A549 (cell line): ENCODE data around the gene LRCOL1. TPM values are rescaled to one million over a fixed set of nuclear protein-coding genes. Genes with fewer than 3 reads are reported as not detected.

Experiments
- ATAC-seq, 2 experiments: fragments of 200-7000 bp in 1 of 2; fragments of >200 bp in 1 of 2; cut with Nextera tagmentation in 1 of 2; cut with Tn5 transposase in 1 of 2; 3 replicates each; pipeline versions ENCODE4 v1.8.0 to v1.9.1; 2018 to 2020; ENCODE audit warnings: mild to moderate bottlenecking in 1 of 2, moderate library complexity in 1 of 2
- CTCF ChIA-PET: fragments of 300-600 bp; sonication (Branson Sonifier 250); formaldehyde crosslinking; extraction: SDS; loops from one replicate; lab custom pipeline; 2021; ENCODE audit warnings: antibody characterized with exemption, inconsistent platforms; lab: Yijun Ruan, JAX
- POLR2A ChIA-PET: fragments of 350-600 bp; formaldehyde crosslinking; extraction: SDS; loops from one replicate; lab custom pipeline; 2021; ENCODE audit warnings: antibody characterized with exemption, inconsistent platforms; lab: Yijun Ruan, JAX
- DNase-seq, 2 experiments: peaks; one replicate each; pipeline versions ENCODE4 v3.0.0 to v3.0.0-alpha.2; 2011 to 2016; ENCODE audit warnings: low read depth in 1 of 2, low spot score in 1 of 2
- FAIRE-seq: peaks from 2 replicates; lab custom pipeline; 2011; peaks lifted over from hg19 to GRCh38; lab: Jason Lieb, UNC
- H3K27ac ChIP-seq, 2 experiments: fragments of >200 bp; sonication (Bioruptor Twin); formaldehyde crosslinking; 3 replicates each; pipeline ENCODE4 v1.5.1; 2016 to 2017
- H3K4me1 ChIP-seq: fragments of >200 bp; sonication (Bioruptor Twin); formaldehyde crosslinking; 3 replicates; pipeline ENCODE4 v1.6.1; 2016
- H3K4me2 ChIP-seq: fragments of >200 bp; sonication (Bioruptor Twin); formaldehyde crosslinking; 3 replicates; pipeline ENCODE4 v1.6.1; 2016
- H3K4me3 ChIP-seq: fragments of >200 bp; sonication (Bioruptor Twin); formaldehyde crosslinking; 3 replicates; pipeline ENCODE4 v1.5.1; 2016
- H3K9me3 ChIP-seq: fragments of >200 bp; sonication (Bioruptor Twin); formaldehyde crosslinking; 3 replicates; pipeline ENCODE4 v1.6.1; 2016
- CEBPB ChIP-seq, 2 experiments: fragments of >200 bp in 1 of 2; sonication (Bioruptor Twin) in 1 of 2; formaldehyde crosslinking in 1 of 2; IDR thresholded peaks; 2 replicates each; pipeline ENCODE4 v1.6.1; 2012 to 2016
- CHD2 ChIP-seq: fragments of 150-350 bp; IDR thresholded peaks from 2 replicates; pipeline ENCODE4 v1.6.1; 2014; ENCODE audit warnings: low read length; ENCODE audit not compliant: partially characterized antibody
- CHD4 ChIP-seq: fragments of 200-600 bp; sonication (generic); IDR thresholded peaks from 2 replicates; pipeline ENCODE4 v1.6.1; 2016; ENCODE audit warnings: antibody characterized with exemption, mild to moderate bottlenecking, borderline replicate concordance
- EP300 ChIP-seq, 2 experiments: fragments of >200 bp; sonication (Bioruptor Twin); formaldehyde crosslinking; IDR thresholded peaks; 2 replicates in 1 of 2; 3 replicates in 1 of 2; pipeline ENCODE4 v1.6.1; 2016 to 2017
- FOSB ChIP-seq: fragments of 250-450 bp; sonication (Bioruptor Pico); IDR thresholded peaks from 2 replicates; pipeline ENCODE4 v1.5.0; 2020; ENCODE audit warnings: mild to moderate bottlenecking, moderate library complexity
- FOSL2 ChIP-seq, 2 experiments: fragments of 450-650 bp in 1 of 2; fragments of >200 bp in 1 of 2; sonication (Bioruptor Twin) in 1 of 2; formaldehyde crosslinking; IDR thresholded peaks; 2 replicates each; pipeline versions ENCODE4 v1.5.0 to v1.6.1; 2016 to 2020; ENCODE audit warnings: mild to moderate bottlenecking in 1 of 2, moderate library complexity in 1 of 2
- HDAC2 ChIP-seq: fragments of 200-600 bp; sonication (generic); IDR thresholded peaks from 2 replicates; pipeline ENCODE4 v1.6.1; 2016
- HEYL ChIP-seq: fragments of 250-450 bp; sonication (Bioruptor Pico); IDR thresholded peaks from 2 replicates; pipeline ENCODE4 v1.8.0; 2021; ENCODE audit warnings: mild to moderate bottlenecking, moderate library complexity
- HMGXB4 ChIP-seq: fragments of 250-450 bp; sonication (Bioruptor Pico); IDR thresholded peaks from 2 replicates; pipeline ENCODE4 v1.5.0; 2021; ENCODE audit warnings: mild to moderate bottlenecking, moderate library complexity, borderline replicate concordance
- HOXB13 ChIP-seq: fragments of 250-450 bp; sonication (Bioruptor Pico); IDR thresholded peaks from 2 replicates; pipeline ENCODE4 v1.5.0; 2020; ENCODE audit warnings: low read depth, mild to moderate bottlenecking, moderate library complexity
- JUN ChIP-seq, 2 experiments: fragments of >200 bp; sonication (Bioruptor Twin); formaldehyde crosslinking; IDR thresholded peaks; 2 replicates in 1 of 2; 3 replicates in 1 of 2; pipeline ENCODE4 v1.6.1; 2016 to 2017
- JUNB ChIP-seq: fragments of >200 bp; sonication (Bioruptor Twin); formaldehyde crosslinking; IDR thresholded peaks from 2 replicates; pipeline ENCODE4 v1.6.1; 2016
- KDM1A ChIP-seq: fragments of 200-600 bp; sonication (generic); IDR thresholded peaks from 2 replicates; pipeline ENCODE4 v1.6.1; 2016; ENCODE audit warnings: low read depth, mild to moderate bottlenecking
- MAZ ChIP-seq: fragments of 150-350 bp; IDR thresholded peaks from 2 replicates; pipeline ENCODE4 v1.6.1; 2014; ENCODE audit warnings: antibody characterized with exemption, low read depth, low read length, borderline replicate concordance
- NFE2L2 ChIP-seq: fragments of 150-350 bp; conservative IDR thresholded peaks from 2 replicates; pipeline ENCODE4 v1.6.1; 2014; ENCODE audit warnings: low read length
- POLR2AphosphoS2 ChIP-seq: conservative IDR thresholded peaks from 2 replicates; pipeline ENCODE4 v1.6.1; 2012; ENCODE audit warnings: low read length, improper control_type of control experiment, inconsistent platforms
- RAD21 ChIP-seq, 2 experiments: fragments of >200 bp in 1 of 2; sonication (Bioruptor Twin) in 1 of 2; formaldehyde crosslinking in 1 of 2; IDR thresholded peaks in 1 of 2; conservative IDR thresholded peaks in 1 of 2; 2 replicates in 1 of 2; 3 replicates in 1 of 2; pipeline ENCODE4 v1.6.1; 2012 to 2018; ENCODE audit warnings: inconsistent platforms in 1 of 2
- RFX5 ChIP-seq: fragments of 450-650 bp; IDR thresholded peaks from 2 replicates; pipeline ENCODE4 v1.7.1; 2014; ENCODE audit warnings: antibody characterized with exemption, mild to moderate bottlenecking, moderate library complexity
- SMC3 ChIP-seq: fragments of >200 bp; sonication (Bioruptor Twin); formaldehyde crosslinking; IDR thresholded peaks from 3 replicates; pipeline ENCODE4 v1.6.1; 2018; ENCODE audit warnings: inconsistent platforms
- SREBF2 ChIP-seq: fragments of 450-650 bp; IDR thresholded peaks from 2 replicates; pipeline ENCODE4 v1.6.1; 2014; ENCODE audit warnings: mild to moderate bottlenecking, moderate library complexity
- TFCP2L1 ChIP-seq: fragments of 250-450 bp; sonication (Bioruptor Pico); IDR thresholded peaks from 2 replicates; pipeline ENCODE4 v1.5.0; 2021; ENCODE audit warnings: mild to moderate bottlenecking
- USF2 ChIP-seq: fragments of 450-650 bp; IDR thresholded peaks from 2 replicates; pipeline ENCODE4 v1.6.1; 2014; ENCODE audit warnings: antibody characterized with exemption
- ZFP36 ChIP-seq: fragments of 450-650 bp; IDR thresholded peaks from 2 replicates; pipeline ENCODE4 v1.6.1; 2014; ENCODE audit warnings: borderline replicate concordance; ENCODE audit not compliant: partially characterized antibody
- WGBS: methylation state at CpG from one replicate; pipeline ENCODE4 v1.1.6; 2017; ENCODE audit errors: missing lambda C conversion rate; 5-methylcytosine and 5-hydroxymethylcytosine counted together
- polyA plus RNA-seq, 4 experiments: library from polyadenylated mRNA; depleted of rRNA in 3 of 4; stranded (reverse); fragments of >200 nt; fragmentation: RNase III in 1 of 4; extraction: RNeasy Plus Mini Kit Qiagen cat#74134 plus additional on column Dnase treatment in 1 of 4; gene quantifications; 2 replicates in 3 of 4; 3 replicates in 1 of 4; pipeline ENCODE4 v1.2.3, GENCODE V29; 2011 to 2017
- TF ChIP-seq, protein P1 (sequence below): fragments of 200-600 bp; sonication (generic); IDR thresholded peaks from 2 replicates; pipeline ENCODE4 v1.6.1; 2016; ENCODE audit warnings: antibody characterized with exemption, mild to moderate bottlenecking, moderate library complexity
- TF ChIP-seq, protein P2 (sequence below): fragments of >200 bp; sonication (Bioruptor Twin); formaldehyde crosslinking; IDR thresholded peaks from 3 replicates; pipeline ENCODE4 v1.6.1; 2016
- TF ChIP-seq, protein P3 (sequence below): fragments of >200 bp; sonication (Bioruptor Twin); formaldehyde crosslinking; IDR thresholded peaks from 2 replicates; pipeline ENCODE4 v1.6.1; 2016
- TF ChIP-seq, protein P4 (sequence below): fragments of >200 bp; sonication (Bioruptor Twin); formaldehyde crosslinking; IDR thresholded peaks from 3 replicates; pipeline ENCODE4 v1.5.1; 2016
- TF ChIP-seq, protein P5 (sequence below): IDR thresholded peaks from 2 replicates; pipeline ENCODE4 v1.6.1; 2012

Gene LRCOL1
- polyA plus RNA-seq, 2 of the 4 experiments (the other 2 are of a cell fraction), result not detected

DNA sequence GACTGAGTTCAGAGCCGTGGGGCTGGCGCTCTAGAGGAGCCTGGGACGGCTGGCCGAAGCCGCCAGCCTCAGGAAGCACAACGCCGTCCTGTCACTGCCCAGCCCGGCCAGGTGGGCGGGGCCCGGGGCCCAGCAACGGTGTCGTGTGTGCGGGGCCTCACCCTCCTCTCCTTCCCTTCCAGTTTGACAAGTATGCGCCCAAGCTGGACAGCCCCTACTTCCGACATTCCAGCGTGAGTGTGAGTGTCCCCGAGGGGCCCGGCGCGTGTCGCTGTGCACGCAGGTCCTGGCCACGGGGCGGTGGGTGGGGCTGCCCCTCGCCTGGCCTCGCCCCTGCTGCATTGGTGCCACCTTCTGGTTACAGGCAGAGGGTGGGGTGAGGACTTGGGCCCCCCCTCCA lies 38.3 kb downstream of the LRCOL1 start:
- Histone ChIP-seq H3K4me1 (no peaks in the 10 kb centered on the region), H3K9me3 (no peaks in the 10 kb centered on the region), H3K4me3 (no peak overlapping the region), H3K27ac (no peak overlapping the region), H3K4me2 (no peak overlapping the region)
- 95% methylated on average over 12 of the region's 26 CpGs for WGBS
- FAIRE-seq (no peak), DNase-seq (no peak), ATAC-seq (peak in 1 of 2 experiments; percentile 26; a peak in 3 of 6 replicates)
- TF ChIP-seq, protein P1, sequence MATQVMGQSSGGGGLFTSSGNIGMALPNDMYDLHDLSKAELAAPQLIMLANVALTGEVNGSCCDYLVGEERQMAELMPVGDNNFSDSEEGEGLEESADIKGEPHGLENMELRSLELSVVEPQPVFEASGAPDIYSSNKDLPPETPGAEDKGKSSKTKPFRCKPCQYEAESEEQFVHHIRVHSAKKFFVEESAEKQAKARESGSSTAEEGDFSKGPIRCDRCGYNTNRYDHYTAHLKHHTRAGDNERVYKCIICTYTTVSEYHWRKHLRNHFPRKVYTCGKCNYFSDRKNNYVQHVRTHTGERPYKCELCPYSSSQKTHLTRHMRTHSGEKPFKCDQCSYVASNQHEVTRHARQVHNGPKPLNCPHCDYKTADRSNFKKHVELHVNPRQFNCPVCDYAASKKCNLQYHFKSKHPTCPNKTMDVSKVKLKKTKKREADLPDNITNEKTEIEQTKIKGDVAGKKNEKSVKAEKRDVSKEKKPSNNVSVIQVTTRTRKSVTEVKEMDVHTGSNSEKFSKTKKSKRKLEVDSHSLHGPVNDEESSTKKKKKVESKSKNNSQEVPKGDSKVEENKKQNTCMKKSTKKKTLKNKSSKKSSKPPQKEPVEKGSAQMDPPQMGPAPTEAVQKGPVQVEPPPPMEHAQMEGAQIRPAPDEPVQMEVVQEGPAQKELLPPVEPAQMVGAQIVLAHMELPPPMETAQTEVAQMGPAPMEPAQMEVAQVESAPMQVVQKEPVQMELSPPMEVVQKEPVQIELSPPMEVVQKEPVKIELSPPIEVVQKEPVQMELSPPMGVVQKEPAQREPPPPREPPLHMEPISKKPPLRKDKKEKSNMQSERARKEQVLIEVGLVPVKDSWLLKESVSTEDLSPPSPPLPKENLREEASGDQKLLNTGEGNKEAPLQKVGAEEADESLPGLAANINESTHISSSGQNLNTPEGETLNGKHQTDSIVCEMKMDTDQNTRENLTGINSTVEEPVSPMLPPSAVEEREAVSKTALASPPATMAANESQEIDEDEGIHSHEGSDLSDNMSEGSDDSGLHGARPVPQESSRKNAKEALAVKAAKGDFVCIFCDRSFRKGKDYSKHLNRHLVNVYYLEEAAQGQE, result no peak
- no peak for TF ChIP-seq TFCP2L1
- no peak for TF ChIP-seq SMC3
- no peak for TF ChIP-seq HDAC2
- no peak for TF ChIP-seq SREBF2
- TF ChIP-seq HOXB13 (CRISPR knock-in tag), result no peak
- TF ChIP-seq, protein P2, sequence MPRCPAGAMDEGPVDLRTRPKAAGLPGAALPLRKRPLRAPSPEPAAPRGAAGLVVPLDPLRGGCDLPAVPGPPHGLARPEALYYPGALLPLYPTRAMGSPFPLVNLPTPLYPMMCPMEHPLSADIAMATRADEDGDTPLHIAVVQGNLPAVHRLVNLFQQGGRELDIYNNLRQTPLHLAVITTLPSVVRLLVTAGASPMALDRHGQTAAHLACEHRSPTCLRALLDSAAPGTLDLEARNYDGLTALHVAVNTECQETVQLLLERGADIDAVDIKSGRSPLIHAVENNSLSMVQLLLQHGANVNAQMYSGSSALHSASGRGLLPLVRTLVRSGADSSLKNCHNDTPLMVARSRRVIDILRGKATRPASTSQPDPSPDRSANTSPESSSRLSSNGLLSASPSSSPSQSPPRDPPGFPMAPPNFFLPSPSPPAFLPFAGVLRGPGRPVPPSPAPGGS, result no peak
- TF ChIP-seq POLR2AphosphoS2, result no peak
- TF ChIP-seq HEYL (CRISPR knock-in tag), result no peak
- TF ChIP-seq, protein P3, sequence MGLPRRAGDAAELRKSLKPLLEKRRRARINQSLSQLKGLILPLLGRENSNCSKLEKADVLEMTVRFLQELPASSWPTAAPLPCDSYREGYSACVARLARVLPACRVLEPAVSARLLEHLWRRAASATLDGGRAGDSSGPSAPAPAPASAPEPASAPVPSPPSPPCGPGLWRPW, result no peak
- TF ChIP-seq KDM1A, result no peak
- TF ChIP-seq CHD4, result no peak
- no peak for TF ChIP-seq CHD2
- no peak for TF ChIP-seq JUNB
- no peak for TF ChIP-seq EP300 (IDR thresholded peaks at IDR 0.05)
- no peak for TF ChIP-seq FOSB (CRISPR knock-in tag)
- no peak for TF ChIP-seq MAZ
- TF ChIP-seq, protein P4, sequence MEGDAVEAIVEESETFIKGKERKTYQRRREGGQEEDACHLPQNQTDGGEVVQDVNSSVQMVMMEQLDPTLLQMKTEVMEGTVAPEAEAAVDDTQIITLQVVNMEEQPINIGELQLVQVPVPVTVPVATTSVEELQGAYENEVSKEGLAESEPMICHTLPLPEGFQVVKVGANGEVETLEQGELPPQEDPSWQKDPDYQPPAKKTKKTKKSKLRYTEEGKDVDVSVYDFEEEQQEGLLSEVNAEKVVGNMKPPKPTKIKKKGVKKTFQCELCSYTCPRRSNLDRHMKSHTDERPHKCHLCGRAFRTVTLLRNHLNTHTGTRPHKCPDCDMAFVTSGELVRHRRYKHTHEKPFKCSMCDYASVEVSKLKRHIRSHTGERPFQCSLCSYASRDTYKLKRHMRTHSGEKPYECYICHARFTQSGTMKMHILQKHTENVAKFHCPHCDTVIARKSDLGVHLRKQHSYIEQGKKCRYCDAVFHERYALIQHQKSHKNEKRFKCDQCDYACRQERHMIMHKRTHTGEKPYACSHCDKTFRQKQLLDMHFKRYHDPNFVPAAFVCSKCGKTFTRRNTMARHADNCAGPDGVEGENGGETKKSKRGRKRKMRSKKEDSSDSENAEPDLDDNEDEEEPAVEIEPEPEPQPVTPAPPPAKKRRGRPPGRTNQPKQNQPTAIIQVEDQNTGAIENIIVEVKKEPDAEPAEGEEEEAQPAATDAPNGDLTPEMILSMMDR, result no peak
- TF ChIP-seq JUN (IDR thresholded peaks at IDR 0.05), result no peak
- CTCF ChIA-PET, result interaction anchor here (1.8 kb wide), 1 partner anchor 11 kb away, joined by 3 read pairs; no protein-coding TSS in a partner anchor
- POLR2A ChIA-PET, result no interaction called here

GRCh38 chr12:132571598-132571997 lies 38.8 kb downstream of the LRCOL1 start:
- no peak overlapping the region for H3K4me2 ChIP-seq
- WGBS, result 86% methylated on average over 11 of the region's 20 CpGs
- H3K9me3 ChIP-seq, result no peaks in the 10 kb centered on the region
- H3K27ac ChIP-seq, result no peak overlapping the region
- no peak for DNase-seq
- ATAC-seq, result peak in 1 of 2 experiments; percentile 2; a peak in 1 of 6 replicates
- no peaks in the 10 kb centered on the region for H3K4me1 ChIP-seq
- CTCF ChIA-PET, result interaction anchor here (1.8 kb wide), 1 partner anchor 10 kb away, joined by 3 read pairs; no protein-coding TSS in a partner anchor
- no peak overlapping the region for H3K4me3 ChIP-seq
- no peak for FAIRE-seq
- POLR2A ChIA-PET, result no interaction called here
- TF ChIP-seq CEBPB (IDR thresholded peaks at IDR 0.05) (no peak), ZFP36 (no peak), MAZ (no peak), USF2 (no peak), NFE2L2 (no peak), HMGXB4 (CRISPR knock-in tag) (no peak), RFX5 (no peak), FOSL2 (IDR thresholded peaks at IDR 0.05) (no peak), FOSL2 (CRISPR knock-in tag; IDR thresholded peaks at IDR 0.05) (no peak), RAD21 (conservative IDR thresholded peaks at IDR 0.05 in 1 of 2, IDR thresholded peaks at IDR 0.05 in 1 of 2) (no peak)
- TF ChIP-seq, protein P5, sequence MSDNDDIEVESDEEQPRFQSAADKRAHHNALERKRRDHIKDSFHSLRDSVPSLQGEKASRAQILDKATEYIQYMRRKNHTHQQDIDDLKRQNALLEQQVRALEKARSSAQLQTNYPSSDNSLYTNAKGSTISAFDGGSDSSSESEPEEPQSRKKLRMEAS, result no peak
